HCT116 (cell line): Measurements from ENCODE around the gene LGI1.

ENCODE experiments used
- CTCF ChIP-seq, 3 experiments: fragments of 200-600 bp in 1 of 3; sonication (generic) in 1 of 3; IDR thresholded peaks in 2 of 3; conservative IDR thresholded peaks in 1 of 3; 2 replicates each; pipeline ENCODE4 v1.5.1; 2012 to 2017; ENCODE audit warnings: low read depth in 2 of 3, low read length in 2 of 3, antibody characterized with exemption in 1 of 3, borderline replicate concordance in 1 of 3, control low read depth in 1 of 3, mild to moderate bottlenecking in 1 of 3, mixed read lengths in 1 of 3, mixed run types in 1 of 3, moderate library complexity in 1 of 3; ENCODE audit not compliant: insufficient read depth in 1 of 3
- EZH2 ChIP-seq: fragments of 200-600 bp; sonication (generic); IDR thresholded peaks from 2 replicates; pipeline ENCODE4 v1.6.1; 2017; ENCODE audit warnings: antibody characterized with exemption, mixed run types
- EZH2phosphoT487 ChIP-seq: fragments of 200-600 bp; IDR thresholded peaks from 2 replicates; pipeline ENCODE4 v1.6.1; 2018; ENCODE audit warnings: antibody characterized with exemption, borderline replicate concordance
- POLR2A ChIP-seq: IDR thresholded peaks from 2 replicates; pipeline ENCODE4 v1.7.0; 2011; ENCODE audit warnings: borderline replicate concordance; ENCODE audit not compliant: insufficient read depth, insufficient read length; ENCODE audit errors: extremely low read depth
- POLR2AphosphoS5 ChIP-seq: IDR thresholded peaks from 2 replicates; pipeline ENCODE4 v1.6.1; 2011; ENCODE audit warnings: mild to moderate bottlenecking, low read depth, low read length, moderate library complexity
- RAD21 ChIP-seq: IDR thresholded peaks from 2 replicates; pipeline ENCODE4 v1.6.1; 2012; ENCODE audit warnings: low read depth, mild to moderate bottlenecking
- ZNF274 ChIP-seq: fragments of 200-500 bp; sonication (Bioruptor generic); IDR thresholded peaks from 2 replicates; pipeline ENCODE4 v1.6.1; 2014; ENCODE audit warnings: mild to moderate bottlenecking, low read depth, low read length, inconsistent platforms
- TF ChIP-seq, protein P1 (sequence below): IDR thresholded peaks from 2 replicates; pipeline ENCODE4 v1.6.1; 2012; ENCODE audit warnings: low read depth

- TF ChIP-seq CTCF (IDR thresholded peaks at IDR 0.05 in 2 of 3, conservative IDR thresholded peaks at IDR 0.05 in 1 of 3; ENCODE audit: borderline replicate concordance in 1 of 3, insufficient read depth in 1 of 3, low read depth in 2 of 3, low read length in 2 of 3) (no peak), RAD21 (no peak), POLR2A (no peak), EZH2phosphoT487 (no peak), POLR2AphosphoS5 (no peak), EZH2 (no peak), ZNF274 (no peak)
- TF ChIP-seq, protein P1, sequence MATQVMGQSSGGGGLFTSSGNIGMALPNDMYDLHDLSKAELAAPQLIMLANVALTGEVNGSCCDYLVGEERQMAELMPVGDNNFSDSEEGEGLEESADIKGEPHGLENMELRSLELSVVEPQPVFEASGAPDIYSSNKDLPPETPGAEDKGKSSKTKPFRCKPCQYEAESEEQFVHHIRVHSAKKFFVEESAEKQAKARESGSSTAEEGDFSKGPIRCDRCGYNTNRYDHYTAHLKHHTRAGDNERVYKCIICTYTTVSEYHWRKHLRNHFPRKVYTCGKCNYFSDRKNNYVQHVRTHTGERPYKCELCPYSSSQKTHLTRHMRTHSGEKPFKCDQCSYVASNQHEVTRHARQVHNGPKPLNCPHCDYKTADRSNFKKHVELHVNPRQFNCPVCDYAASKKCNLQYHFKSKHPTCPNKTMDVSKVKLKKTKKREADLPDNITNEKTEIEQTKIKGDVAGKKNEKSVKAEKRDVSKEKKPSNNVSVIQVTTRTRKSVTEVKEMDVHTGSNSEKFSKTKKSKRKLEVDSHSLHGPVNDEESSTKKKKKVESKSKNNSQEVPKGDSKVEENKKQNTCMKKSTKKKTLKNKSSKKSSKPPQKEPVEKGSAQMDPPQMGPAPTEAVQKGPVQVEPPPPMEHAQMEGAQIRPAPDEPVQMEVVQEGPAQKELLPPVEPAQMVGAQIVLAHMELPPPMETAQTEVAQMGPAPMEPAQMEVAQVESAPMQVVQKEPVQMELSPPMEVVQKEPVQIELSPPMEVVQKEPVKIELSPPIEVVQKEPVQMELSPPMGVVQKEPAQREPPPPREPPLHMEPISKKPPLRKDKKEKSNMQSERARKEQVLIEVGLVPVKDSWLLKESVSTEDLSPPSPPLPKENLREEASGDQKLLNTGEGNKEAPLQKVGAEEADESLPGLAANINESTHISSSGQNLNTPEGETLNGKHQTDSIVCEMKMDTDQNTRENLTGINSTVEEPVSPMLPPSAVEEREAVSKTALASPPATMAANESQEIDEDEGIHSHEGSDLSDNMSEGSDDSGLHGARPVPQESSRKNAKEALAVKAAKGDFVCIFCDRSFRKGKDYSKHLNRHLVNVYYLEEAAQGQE: no peak
These were observed 1.6 kb upstream of the LGI1 start for GRCh38 chr10:93756118-93756517.
